Measurements from ENCODE around the gene ZNF787.

DNA sequence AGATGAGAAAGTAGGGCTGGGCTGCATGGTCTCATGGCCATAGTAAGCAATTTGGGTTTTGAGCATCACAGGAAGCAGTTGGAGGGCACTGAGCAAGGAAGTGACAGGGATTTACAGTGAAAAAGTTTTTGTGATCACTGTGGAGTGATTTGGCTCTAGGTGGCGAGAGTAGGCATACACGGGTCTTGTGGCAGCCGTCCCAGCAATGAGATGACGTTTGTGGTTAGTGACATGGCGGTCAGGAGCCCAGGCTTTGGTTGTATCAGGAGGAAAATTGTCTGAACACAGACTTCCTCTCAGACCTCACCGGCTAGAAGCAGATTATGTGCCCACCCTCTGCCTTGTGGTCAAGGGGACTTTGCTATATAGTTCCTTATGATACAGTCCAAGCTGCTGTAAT lies 23.3 kb upstream of the ZNF787 start:
- TF ChIP-seq, protein P1, sequence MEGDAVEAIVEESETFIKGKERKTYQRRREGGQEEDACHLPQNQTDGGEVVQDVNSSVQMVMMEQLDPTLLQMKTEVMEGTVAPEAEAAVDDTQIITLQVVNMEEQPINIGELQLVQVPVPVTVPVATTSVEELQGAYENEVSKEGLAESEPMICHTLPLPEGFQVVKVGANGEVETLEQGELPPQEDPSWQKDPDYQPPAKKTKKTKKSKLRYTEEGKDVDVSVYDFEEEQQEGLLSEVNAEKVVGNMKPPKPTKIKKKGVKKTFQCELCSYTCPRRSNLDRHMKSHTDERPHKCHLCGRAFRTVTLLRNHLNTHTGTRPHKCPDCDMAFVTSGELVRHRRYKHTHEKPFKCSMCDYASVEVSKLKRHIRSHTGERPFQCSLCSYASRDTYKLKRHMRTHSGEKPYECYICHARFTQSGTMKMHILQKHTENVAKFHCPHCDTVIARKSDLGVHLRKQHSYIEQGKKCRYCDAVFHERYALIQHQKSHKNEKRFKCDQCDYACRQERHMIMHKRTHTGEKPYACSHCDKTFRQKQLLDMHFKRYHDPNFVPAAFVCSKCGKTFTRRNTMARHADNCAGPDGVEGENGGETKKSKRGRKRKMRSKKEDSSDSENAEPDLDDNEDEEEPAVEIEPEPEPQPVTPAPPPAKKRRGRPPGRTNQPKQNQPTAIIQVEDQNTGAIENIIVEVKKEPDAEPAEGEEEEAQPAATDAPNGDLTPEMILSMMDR (conservative IDR thresholded peaks at IDR 0.05; ENCODE audit: low read depth, low read length): no peak
- TF ChIP-seq EZH2 (IDR thresholded peaks at IDR 0.05; ENCODE audit: low read length, unreplicated experiment): no peak

Data from PC-3 (cell line).